Measurements from ENCODE around the gene TEX52.

DNA sequence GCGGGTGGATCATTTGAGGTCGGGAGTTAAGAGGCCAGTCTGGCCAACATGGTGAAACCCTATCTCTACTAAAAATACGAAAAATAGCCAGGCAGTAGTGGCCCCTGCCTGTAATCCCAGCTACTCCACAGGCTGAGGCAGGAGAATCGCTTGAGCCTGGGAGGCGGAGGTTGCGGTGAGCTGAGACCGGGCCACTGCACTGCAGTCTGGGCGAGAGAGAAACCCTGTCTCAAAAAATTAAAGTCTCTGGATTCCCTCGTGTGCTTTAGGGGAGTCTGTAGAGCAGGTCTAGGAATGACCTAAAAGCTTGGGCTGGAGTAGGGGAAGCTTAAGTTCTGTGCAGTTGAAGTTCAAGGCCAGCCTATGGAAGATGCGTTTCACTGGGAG is 33.2 kb upstream of the TEX52 start:
- TF ChIP-seq EP300 (IDR thresholded peaks at IDR 0.05): no peak
- TF ChIP-seq, protein P1, sequence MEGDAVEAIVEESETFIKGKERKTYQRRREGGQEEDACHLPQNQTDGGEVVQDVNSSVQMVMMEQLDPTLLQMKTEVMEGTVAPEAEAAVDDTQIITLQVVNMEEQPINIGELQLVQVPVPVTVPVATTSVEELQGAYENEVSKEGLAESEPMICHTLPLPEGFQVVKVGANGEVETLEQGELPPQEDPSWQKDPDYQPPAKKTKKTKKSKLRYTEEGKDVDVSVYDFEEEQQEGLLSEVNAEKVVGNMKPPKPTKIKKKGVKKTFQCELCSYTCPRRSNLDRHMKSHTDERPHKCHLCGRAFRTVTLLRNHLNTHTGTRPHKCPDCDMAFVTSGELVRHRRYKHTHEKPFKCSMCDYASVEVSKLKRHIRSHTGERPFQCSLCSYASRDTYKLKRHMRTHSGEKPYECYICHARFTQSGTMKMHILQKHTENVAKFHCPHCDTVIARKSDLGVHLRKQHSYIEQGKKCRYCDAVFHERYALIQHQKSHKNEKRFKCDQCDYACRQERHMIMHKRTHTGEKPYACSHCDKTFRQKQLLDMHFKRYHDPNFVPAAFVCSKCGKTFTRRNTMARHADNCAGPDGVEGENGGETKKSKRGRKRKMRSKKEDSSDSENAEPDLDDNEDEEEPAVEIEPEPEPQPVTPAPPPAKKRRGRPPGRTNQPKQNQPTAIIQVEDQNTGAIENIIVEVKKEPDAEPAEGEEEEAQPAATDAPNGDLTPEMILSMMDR (IDR thresholded peaks at IDR 0.05): no peak
- TF ChIP-seq POLR2A (IDR thresholded peaks at IDR 0.05): no peak
- TF ChIP-seq POLR2AphosphoS5 (IDR thresholded peaks at IDR 0.05): no peak

All from suprapubic skin (tissue), 4 donors.